ENCODE results near the gene IQGAP3. TPM values are rescaled to one million over a fixed set of nuclear protein-coding genes. Genes with fewer than 3 reads are reported as not detected.

IQGAP3 gene
- polyA plus RNA-seq, 1 donor from 2014 or later: not detected

- no peaks in the 10 kb centered on the region for H3K36me3 ChIP-seq (ENCODE audit: insufficient read depth, low read length)
- H3K9me2 ChIP-seq (ENCODE audit: insufficient read depth, low read length): no peaks in the 10 kb centered on the region
- H3K4me3 ChIP-seq (ENCODE audit: low read length): no peak overlapping the region
- TF ChIP-seq REST (IDR thresholded peaks at IDR 0.05; ENCODE audit: borderline replicate concordance): no peak
- TF ChIP-seq SMC3 (conservative IDR thresholded peaks at IDR 0.05; ENCODE audit: poor library complexity): no peak
- TF ChIP-seq CTCF (IDR thresholded peaks at IDR 0.05; ENCODE audit: poor library complexity, severe bottlenecking): no peak
- TF ChIP-seq EP300 (conservative IDR thresholded peaks at IDR 0.05; ENCODE audit: poor library complexity, severe bottlenecking): no peak
- no peak for TF ChIP-seq RAD21 (conservative IDR thresholded peaks at IDR 0.05)
- no peak for TF ChIP-seq TAF1 (IDR thresholded peaks at IDR 0.05; ENCODE audit: low read depth)
- no peak for TF ChIP-seq MXI1 (conservative IDR thresholded peaks at IDR 0.05; ENCODE audit: poor library complexity, severe bottlenecking)
- TF ChIP-seq EZH2 (IDR thresholded peaks at IDR 0.05; ENCODE audit: borderline replicate concordance, insufficient read depth, low read length, poor library complexity, severe bottlenecking): no peak
- no peak for TF ChIP-seq POLR2AphosphoS5 (IDR thresholded peaks at IDR 0.05)
- no peak overlapping the region for H3K27ac ChIP-seq (ENCODE audit: low read length)
- no peaks in the 10 kb centered on the region for H3K9me3 ChIP-seq (ENCODE audit: low read length)
- H3K9ac ChIP-seq (ENCODE audit: low read length): no peak overlapping the region
- H3F3A ChIP-seq (ENCODE audit: insufficient read depth, low read length, poor library complexity, severe bottlenecking): no peaks in the 10 kb centered on the region
- H2AFZ ChIP-seq (ENCODE audit: low read depth, low read length): no peak overlapping the region
- H4K20me1 ChIP-seq (ENCODE audit: insufficient read depth): no peaks in the 10 kb centered on the region
- H3K27me3 ChIP-seq (ENCODE audit: insufficient read depth, low read depth, low read length): no peaks in the 10 kb centered on the region
- no peaks in the 10 kb centered on the region for H3K79me2 ChIP-seq (replicated peaks; ENCODE audit: insufficient read depth, low read length)
- no peak overlapping the region for H3K4me2 ChIP-seq (ENCODE audit: low read length)
These were observed 6.8 kb downstream of the IQGAP3 start for GRCh38 chr1:156565519-156565918.

- H3F3A ChIP-seq (ENCODE audit: insufficient read depth, low read length, poor library complexity, severe bottlenecking): no peaks in the 10 kb centered on the region
- H3K4me2 ChIP-seq (ENCODE audit: low read length): no peak overlapping the region
- H4K20me1 ChIP-seq (ENCODE audit: insufficient read depth): no peaks in the 10 kb centered on the region
- H3K79me2 ChIP-seq (replicated peaks; ENCODE audit: insufficient read depth, low read length): no peaks in the 10 kb centered on the region
- peak overlapping the region; percentile 8 for H3K27ac ChIP-seq (ENCODE audit: low read length)
- no peak overlapping the region for H2AFZ ChIP-seq (ENCODE audit: low read depth, low read length)
- no peak for TF ChIP-seq CTCF (IDR thresholded peaks at IDR 0.05; ENCODE audit: poor library complexity, severe bottlenecking)
- H3K9ac ChIP-seq (ENCODE audit: low read length): no peak overlapping the region
- H3K9me3 ChIP-seq (ENCODE audit: low read length): no peaks in the 10 kb centered on the region
- H3K27me3 ChIP-seq (ENCODE audit: insufficient read depth, low read depth, low read length): no peaks in the 10 kb centered on the region
- H3K4me3 ChIP-seq (ENCODE audit: low read length): no peak overlapping the region
- H3K36me3 ChIP-seq (ENCODE audit: insufficient read depth, low read length): no peaks in the 10 kb centered on the region
- H3K9me2 ChIP-seq (ENCODE audit: insufficient read depth, low read length): no peaks in the 10 kb centered on the region
These were observed 11.7 kb downstream of the IQGAP3 start for GRCh38 chr1:156560585-156561163.
